Embryonic facial prominence (tissue), 1 donor: Measurements from ENCODE around the gene CBX5.

Experiments used
- DNase-seq: peaks from one replicate; pipeline ENCODE4 v3.0.0-alpha.2; 2016; ENCODE audit errors: extremely low spot score

CBX5 gene

GRCh38 chr12:54225666-54226065 lies 54.3 kb downstream of the CBX5 start:
- no peak for DNase-seq

GRCh38 chr12:54222609-54223008 lies 57.3 kb downstream of the CBX5 start:
- DNase-seq, result no peak

- DNase-seq, result no peak
These were observed 58.4 kb downstream of the CBX5 start for GRCh38 chr12:54221402-54221984.

GRCh38 chr12:54220567-54220966 lies 59.4 kb downstream of the CBX5 start:
- no peak for DNase-seq

- DNase-seq, result peak; percentile 72
These were observed 59.8 kb downstream of the CBX5 start for GRCh38 chr12:54220092-54220557.

- no peak for DNase-seq
These were observed 62.1 kb downstream of the CBX5 start for GRCh38 chr12:54217774-54218241.

- peak; percentile 69 for DNase-seq
These were observed 62.9 kb downstream of the CBX5 start for GRCh38 chr12:54216797-54217661.

GRCh38 chr12:54215989-54216796 lies 63.7 kb downstream of the CBX5 start:
- DNase-seq, result no peak

GRCh38 chr12:54214553-54215406 lies 65.1 kb downstream of the CBX5 start:
- peak; percentile 51 for DNase-seq

- no peak for DNase-seq
These were observed 66.8 kb downstream of the CBX5 start for GRCh38 chr12:54213079-54213478.

GRCh38 chr12:54211920-54212319 lies 68.0 kb downstream of the CBX5 start:
- DNase-seq, result no peak

- no peak for DNase-seq
These were observed 69.5 kb downstream of the CBX5 start for GRCh38 chr12:54210400-54210790.

- no peak for DNase-seq
These were observed 71.3 kb downstream of the CBX5 start for GRCh38 chr12:54208591-54208990.

- DNase-seq, result no peak
These were observed 72.2 kb downstream of the CBX5 start for GRCh38 chr12:54207539-54208294.

GRCh38 chr12:54206791-54207190 lies 73.1 kb downstream of the CBX5 start:
- no peak for DNase-seq

GRCh38 chr12:54204316-54204715 lies 75.6 kb downstream of the CBX5 start:
- no peak for DNase-seq

- DNase-seq, result no peak
These were observed 78.7 kb downstream of the CBX5 start for GRCh38 chr12:54201001-54201794.

GRCh38 chr12:54200412-54200811 lies 79.5 kb downstream of the CBX5 start:
- no peak for DNase-seq

GRCh38 chr12:54199917-54200316 lies 80.0 kb downstream of the CBX5 start:
- DNase-seq, result no peak

- DNase-seq, result no peak
These were observed 80.9 kb downstream of the CBX5 start for GRCh38 chr12:54199034-54199433.
